GM19025 (cell line): ENCODE results near the gene C13orf42.

Source experiments
- ATAC-seq: cut with Tn5 transposase; IDR thresholded peaks from one replicate; pipeline ENCODE4 v1.9.1; 2021; ENCODE audit warnings: mild to moderate bottlenecking, low read depth, moderate library complexity; ENCODE audit not compliant: unreplicated experiment

The C13orf42 gene

DNA sequence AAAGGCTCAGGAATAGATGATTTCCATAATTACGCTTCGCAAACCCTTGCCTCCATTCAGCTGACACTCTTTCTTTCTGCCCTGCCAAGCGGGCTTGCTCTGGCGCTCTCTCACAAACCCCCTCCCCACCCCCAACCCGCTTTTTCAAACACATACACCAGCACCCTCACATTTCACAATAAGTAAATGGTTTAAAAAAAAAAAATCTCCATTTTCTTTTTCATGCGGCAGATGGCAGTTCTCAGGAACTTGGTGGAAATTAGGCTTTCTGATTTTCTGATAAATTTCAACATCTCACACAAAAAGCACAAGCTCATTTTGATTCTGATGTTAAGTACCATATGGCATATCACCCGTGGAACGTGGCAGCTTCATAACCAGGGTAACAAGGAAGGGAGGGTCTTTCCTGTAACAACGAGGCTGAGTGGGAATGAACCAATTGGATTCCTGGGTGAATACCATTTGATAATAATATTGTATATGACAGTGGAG lies 43.8 kb downstream of the C13orf42 start:
- no peak for ATAC-seq

DNA sequence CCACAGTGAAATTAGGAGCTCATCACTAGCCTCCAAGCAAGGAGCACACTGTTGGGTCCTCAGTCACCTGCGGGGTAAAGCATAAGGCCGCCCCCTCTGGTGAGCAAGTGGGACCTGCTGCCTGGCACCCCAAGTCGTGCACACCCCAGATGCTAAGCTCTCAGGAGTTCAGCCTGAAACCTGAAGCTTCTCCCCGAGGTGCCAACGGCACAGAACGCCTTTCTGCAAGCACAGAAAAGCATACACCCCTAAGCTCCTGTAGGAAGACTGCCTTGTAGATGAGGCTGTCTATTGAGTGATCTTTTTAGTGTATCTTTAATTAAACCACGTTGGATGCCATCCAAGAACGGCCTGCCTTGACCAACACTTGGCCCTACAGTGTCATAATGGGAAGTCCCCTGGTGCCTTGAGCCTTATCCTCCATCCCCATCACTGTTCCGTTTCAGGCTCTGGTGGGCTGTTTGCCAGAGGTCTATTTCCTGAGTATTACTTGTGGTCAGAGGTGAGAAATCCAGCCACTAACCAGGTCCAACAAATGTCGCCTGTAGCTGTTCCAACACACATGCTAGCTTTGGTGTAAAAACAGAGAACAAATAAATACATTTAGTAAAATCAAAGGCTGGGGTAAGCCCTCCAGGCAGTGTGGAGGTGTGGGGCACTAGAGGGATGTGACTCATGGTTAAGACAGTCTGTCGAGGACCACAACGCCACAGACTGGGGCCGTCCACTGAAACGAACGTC lies 44.8 kb downstream of the C13orf42 start:
- ATAC-seq: no peak

GRCh38 chr13:51065372-51066090 lies 45.5 kb downstream of the C13orf42 start:
- ATAC-seq: no peak

GRCh38 chr13:51064753-51065152 lies 46.3 kb downstream of the C13orf42 start:
- ATAC-seq: no peak

DNA sequence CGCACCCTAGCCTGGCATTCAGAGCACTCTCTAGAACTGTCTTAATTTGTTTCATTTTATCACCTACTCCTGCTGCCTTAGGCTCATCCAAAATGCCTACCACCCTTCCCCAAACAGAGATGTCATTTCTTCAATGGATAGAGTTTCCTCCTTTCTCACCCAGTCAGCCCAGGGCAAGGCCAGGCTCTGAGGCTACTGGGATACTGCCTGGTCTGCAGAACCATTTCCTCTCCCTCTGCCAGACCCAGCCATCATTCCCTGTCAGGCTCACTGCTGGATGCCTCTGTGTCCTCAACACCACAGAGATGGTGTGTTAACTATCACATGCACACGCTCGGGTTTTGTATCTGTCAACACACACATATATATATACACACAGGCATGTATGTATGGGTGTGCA lies 47.2 kb downstream of the C13orf42 start:
- no peak for ATAC-seq

DNA sequence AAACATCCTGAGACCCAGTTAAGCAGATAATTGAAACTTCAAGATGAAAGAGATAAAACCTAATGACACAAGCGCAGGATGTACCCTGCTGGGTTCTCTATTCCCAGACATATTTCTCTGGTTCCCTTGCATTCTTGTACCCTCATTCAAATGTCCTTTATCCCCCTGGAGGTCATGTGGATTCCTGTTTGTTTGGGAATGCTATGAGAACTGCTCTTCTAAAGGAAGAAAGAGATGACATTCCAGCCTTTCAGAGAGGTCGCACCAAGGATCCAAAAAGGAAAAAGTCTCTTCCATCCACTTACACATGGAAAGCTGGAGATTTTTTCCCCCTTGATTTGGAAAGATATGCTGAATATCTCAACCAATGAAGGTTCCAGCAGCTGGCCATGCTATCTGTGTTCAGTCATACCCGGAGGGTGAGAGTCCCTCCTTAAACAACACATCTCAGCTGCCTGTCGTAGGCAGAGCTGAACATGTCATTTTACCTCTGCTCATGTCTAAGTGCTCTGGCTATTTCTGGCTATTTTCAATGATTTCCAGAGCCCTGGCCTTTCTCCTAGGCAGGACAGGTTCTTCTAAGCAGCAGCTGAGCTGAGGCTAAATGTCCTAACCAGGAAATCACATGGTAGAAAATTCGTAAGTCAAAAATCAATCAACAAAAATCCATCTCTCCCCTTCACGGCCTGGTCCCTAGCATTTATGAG lies 52.5 kb downstream of the C13orf42 start:
- ATAC-seq: no peak

GRCh38 chr13:51057906-51058305 lies 53.2 kb downstream of the C13orf42 start:
- ATAC-seq: no peak

DNA sequence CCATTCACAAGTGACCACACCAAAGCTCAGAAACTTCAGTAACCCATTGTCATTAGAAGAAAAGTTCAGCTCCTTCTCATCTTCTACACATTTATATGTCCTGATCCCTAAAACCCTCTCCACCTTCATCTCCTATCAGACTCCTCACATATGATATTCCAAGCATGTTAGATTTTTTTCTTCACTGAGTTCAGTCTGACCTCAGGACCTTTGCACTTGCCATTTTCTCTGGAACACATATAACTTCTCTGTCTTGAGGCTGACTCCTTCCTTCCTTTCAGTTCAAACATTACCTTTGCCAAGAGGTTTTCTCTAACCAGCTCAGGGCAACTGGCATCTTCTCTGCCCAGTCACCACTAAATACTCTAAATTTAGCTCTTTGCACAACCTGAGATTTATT lies 54.1 kb downstream of the C13orf42 start:
- no peak for ATAC-seq

- no peak for ATAC-seq
Observed at GRCh38 chr13:51052581-51052980, 58.5 kb downstream of the C13orf42 start.

DNA sequence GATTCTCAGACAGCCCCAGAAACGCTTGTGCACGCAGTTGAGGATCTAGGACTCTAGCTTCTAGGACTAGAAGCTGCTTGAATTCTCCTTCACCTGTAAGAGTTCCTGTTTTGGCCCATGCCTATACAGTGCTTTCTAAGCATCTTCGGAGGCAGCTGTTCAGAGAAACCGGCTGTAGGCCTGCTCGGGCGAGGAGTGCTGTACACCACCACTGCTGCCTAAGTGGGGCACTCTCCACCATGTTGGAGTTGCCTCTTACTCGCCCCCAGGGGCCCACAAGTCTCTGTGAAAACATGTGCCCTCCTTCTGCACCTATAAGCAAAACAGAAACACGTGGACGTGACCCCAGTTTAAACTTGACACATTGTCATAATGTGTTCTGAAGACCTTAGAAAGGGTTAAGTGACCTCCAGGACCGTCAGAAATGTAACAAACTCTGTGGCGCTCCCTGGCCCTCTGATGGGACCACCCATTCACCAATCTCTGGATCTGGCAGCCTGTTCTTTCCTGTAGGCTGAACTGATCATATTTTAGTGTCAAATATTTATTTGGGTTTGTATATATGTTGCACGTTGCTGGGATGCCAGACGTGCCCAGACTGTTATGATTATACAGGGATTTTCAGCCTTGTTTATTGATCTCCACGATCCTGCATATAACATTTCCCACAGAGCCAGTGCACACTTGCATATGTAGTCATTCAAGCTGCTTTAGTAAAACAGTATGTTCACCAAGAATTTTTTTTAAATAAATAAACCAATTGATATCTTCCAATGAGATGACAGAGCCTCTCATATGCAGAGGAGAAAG lies 60.8 kb downstream of the C13orf42 start:
- ATAC-seq: no peak

- ATAC-seq: no peak
Observed at GRCh38 chr13:51048616-51049015, 62.5 kb downstream of the C13orf42 start.

GRCh38 chr13:51048166-51048461 lies 63.0 kb downstream of the C13orf42 start:
- no peak for ATAC-seq

DNA sequence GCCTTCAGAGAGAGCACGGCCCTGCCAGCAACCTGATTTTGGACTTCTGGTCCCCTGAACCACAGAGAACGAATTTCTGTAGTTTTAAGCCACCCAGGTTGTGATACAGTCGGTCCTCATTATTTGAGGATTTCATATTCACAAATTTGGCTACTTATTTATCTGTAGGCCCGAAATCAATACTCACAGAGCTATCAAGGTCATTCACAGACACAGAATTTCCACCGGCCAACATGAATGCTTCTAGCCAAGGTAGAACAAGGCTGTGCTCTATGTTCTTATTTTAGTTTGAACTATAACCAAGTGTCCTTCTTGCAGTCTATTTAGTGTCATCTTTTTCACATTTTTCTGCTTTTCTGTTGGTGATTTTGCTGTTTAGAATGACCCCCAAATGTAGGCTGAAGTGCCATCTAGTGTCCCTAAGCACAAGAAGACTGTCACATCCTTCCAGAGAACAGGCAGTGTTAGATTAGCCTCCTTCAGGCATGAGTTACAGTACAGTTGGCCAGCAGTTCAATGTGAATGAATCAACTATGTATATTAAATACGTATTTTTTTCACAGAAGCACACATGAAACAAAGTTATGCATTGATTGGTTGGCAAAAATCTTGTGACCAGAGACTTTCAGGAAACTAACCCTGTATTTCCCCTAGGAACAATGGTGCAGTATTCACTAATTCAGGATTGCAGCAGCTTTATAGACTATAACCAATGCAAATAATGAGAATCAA lies 63.5 kb downstream of the C13orf42 start:
- no peak for ATAC-seq

- ATAC-seq: no peak
Observed at GRCh38 chr13:51045451-51045850, 65.6 kb downstream of the C13orf42 start.

GRCh38 chr13:51044023-51044665 lies 66.9 kb downstream of the C13orf42 start:
- no peak for ATAC-seq

DNA sequence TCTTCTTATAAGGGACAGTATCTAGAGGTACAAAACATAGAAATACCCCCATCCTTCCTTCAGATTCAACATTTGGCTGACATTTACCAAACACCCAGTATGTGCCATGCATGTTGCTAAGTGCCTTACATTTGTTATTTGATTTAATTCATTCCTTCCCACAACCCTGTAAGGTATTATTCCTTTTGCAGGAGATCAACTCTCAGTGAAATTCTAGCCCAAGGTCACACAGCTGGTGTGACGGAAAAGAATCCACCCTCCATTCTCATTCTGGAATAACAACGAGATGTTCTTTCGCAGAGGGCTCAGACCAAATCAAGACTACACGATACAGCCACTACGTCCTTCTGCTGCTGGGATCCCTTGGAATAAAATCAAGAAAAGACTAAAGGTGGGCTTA lies 67.8 kb downstream of the C13orf42 start:
- ATAC-seq: no peak

GRCh38 chr13:51041710-51042109 lies 69.4 kb downstream of the C13orf42 start:
- ATAC-seq: no peak

GRCh38 chr13:51041126-51041525 lies 69.9 kb downstream of the C13orf42 start:
- no peak for ATAC-seq

- no peak for ATAC-seq
Observed at GRCh38 chr13:51040431-51040830, 70.6 kb downstream of the C13orf42 start.

DNA sequence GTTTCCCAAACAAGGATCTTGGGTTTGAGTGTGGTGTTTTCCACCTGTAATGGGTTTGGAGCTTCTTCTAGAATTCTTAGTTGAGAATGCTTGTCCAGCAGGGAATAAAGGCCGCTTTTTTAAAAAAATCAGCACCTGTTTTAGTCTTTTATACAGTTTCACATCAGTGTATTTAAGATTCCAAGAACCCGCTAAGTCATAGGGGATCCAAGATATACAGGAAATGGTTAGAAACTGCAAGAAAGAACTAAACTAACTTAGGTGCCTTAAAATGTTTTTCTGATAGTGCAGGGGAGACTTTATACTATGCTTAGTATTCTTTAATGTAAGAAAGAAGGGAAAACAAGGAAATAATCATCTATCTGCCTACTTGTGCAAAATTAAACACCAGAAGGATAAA lies 74.7 kb downstream of the C13orf42 start:
- ATAC-seq: no peak
